Measurements from ENCODE around the gene SPAG4. TPM values are rescaled to one million over a fixed set of nuclear protein-coding genes. Genes with fewer than 3 reads are reported as not detected.

SPAG4 gene
- total and polyA plus RNA-seq, 8 donors, result 2.9 to 39.7 (median 3.9) TPM; not detected in 3

DNA sequence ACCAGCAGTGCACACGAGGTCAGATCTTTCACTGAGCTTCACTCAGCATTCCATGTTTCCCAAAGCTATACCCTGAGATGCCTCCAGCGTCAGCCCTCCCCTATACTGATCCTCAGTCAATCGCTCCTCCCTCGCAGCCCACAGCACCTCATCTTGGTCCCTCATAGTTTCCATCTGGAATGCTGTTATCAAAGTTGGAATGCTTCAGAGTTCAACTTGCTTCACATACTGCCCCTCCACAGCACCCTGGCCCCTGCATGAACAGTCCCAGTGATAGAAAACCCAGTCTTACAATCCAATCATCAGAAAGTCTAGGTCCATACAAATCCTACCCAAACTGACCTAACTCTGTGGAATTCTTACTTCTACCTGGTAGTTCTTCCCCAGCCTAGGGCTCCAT is 20.0 kb downstream of the SPAG4 start:
- Histone ChIP-seq H3K4me3 (no peak overlapping the region), H3K9me3 (no peaks in the 10 kb centered on the region), H3K27ac (no peak overlapping the region), H3K36me3 (peaks cover 13 to 21% (median 20%) of the 10 kb centered on the region in 4 donors), H3K27me3 (no peaks in the 10 kb centered on the region), H3K4me1 (peaks cover 0 to 30% (median 13%) of the 10 kb centered on the region in 4 donors)
- TF ChIP-seq POLR2A (IDR thresholded peaks at IDR 0.05), result no peak
- no peak for TF ChIP-seq EP300 (IDR thresholded peaks at IDR 0.05)
- TF ChIP-seq POLR2AphosphoS5 (IDR thresholded peaks at IDR 0.05), result no peak
- TF ChIP-seq, protein P1, sequence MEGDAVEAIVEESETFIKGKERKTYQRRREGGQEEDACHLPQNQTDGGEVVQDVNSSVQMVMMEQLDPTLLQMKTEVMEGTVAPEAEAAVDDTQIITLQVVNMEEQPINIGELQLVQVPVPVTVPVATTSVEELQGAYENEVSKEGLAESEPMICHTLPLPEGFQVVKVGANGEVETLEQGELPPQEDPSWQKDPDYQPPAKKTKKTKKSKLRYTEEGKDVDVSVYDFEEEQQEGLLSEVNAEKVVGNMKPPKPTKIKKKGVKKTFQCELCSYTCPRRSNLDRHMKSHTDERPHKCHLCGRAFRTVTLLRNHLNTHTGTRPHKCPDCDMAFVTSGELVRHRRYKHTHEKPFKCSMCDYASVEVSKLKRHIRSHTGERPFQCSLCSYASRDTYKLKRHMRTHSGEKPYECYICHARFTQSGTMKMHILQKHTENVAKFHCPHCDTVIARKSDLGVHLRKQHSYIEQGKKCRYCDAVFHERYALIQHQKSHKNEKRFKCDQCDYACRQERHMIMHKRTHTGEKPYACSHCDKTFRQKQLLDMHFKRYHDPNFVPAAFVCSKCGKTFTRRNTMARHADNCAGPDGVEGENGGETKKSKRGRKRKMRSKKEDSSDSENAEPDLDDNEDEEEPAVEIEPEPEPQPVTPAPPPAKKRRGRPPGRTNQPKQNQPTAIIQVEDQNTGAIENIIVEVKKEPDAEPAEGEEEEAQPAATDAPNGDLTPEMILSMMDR (IDR thresholded peaks at IDR 0.05), result no peak
- 83 to 94% (median 88%) methylated on average over 4 of the region's 4 CpGs for WGBS, 5 donors
- intact Hi-C loops (cut with DNase I; ENCODE audit: low total_unique reads), result no loop called here
- DNase-seq, result no peak

DNA sequence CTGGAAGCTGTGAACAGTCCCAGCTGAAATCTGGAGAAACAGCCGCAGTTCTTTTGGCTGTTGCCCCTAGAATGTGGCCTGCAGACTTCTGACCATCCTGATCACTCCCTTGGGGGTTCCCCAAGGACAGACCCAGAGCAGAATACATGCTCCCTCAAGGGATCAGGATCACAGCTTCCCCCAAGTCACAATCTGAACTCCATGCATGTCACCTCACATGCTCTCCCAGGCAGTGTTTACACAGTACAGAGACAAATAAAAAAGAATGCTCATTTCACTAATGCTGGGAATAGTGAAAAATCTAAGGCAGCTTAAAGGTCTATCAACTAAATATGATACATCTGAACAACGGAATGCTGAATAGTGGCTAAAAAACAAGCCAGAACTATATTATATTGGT is 20.5 kb downstream of the SPAG4 start:
- TF ChIP-seq POLR2A (IDR thresholded peaks at IDR 0.05) (no peak), EP300 (IDR thresholded peaks at IDR 0.05) (no peak)
- no peak for DNase-seq
- 76 to 91% (median 88%) methylated on average over 2 of the region's 2 CpGs for WGBS, 5 donors
- Histone ChIP-seq H3K4me3 (no peak overlapping the region), H3K36me3 (peaks cover 9 to 17% (median 15%) of the 10 kb centered on the region in 4 donors), H3K27me3 (no peaks in the 10 kb centered on the region), H3K4me1 (peaks cover 0 to 31% (median 15%) of the 10 kb centered on the region in 4 donors), H3K9me3 (no peaks in the 10 kb centered on the region), H3K27ac (no peak overlapping the region)
- intact Hi-C loops (cut with DNase I; ENCODE audit: low total_unique reads), result no loop called here

DNA sequence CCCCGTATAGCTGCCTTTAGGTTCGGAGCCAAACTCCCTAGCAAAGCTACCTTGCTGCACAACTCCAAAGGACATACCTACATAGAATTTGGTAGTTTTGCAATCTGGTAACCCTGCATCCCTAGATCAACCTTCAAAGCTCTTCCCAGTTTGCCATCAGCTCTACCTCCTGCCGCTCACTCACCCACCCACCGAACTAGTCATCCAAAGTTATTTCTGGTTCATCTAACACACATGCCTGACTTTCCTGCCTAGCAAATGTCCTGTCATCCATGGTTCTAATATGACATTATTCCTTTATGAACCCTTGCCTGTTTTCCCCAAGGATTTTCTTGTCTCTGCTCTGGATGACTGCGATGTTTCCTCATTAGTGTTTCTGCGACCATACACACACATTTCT is 21.6 kb downstream of the SPAG4 start:
- no peak for DNase-seq
- H3K27ac ChIP-seq, result no peak overlapping the region
- intact Hi-C loops (cut with DNase I; ENCODE audit: low total_unique reads), result no loop called here

DNA sequence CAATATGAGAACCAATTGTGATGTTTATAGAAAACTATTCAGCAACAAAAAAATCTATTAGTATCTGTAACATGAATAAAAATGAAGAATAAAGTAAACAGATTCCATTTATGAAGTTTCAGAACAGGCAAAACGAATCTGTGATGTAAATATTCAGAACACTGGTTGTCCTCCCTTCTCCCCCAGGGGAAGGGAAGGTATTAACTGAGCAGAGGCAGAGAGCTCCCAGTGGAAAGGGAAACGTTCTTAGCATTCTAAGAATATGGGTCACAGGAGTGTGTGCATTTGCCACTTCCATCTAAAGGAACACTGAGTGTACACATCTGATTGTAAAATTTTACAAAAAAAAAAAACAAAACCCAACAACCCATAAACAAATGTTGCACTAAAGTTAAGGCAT is 23.1 kb downstream of the SPAG4 start:
- Histone ChIP-seq H3K4me3 (no peak overlapping the region), H3K9me3 (no peaks in the 10 kb centered on the region), H3K4me1 (peaks cover 0 to 44% (median 22%) of the 10 kb centered on the region in 4 donors), H3K36me3 (no peaks in the 10 kb centered on the region), H3K27ac (no peak overlapping the region), H3K27me3 (no peaks in the 10 kb centered on the region)
- 43 to 51% (median 45%) methylated on average over 2 of the region's 2 CpGs for WGBS, 5 donors
- no peak for DNase-seq
- intact Hi-C loops (cut with DNase I; ENCODE audit: low total_unique reads), result no loop called here
- TF ChIP-seq EP300 (IDR thresholded peaks at IDR 0.05) (no peak), POLR2A (IDR thresholded peaks at IDR 0.05) (no peak), POLR2AphosphoS5 (IDR thresholded peaks at IDR 0.05) (no peak)
- TF ChIP-seq, protein P1 (IDR thresholded peaks at IDR 0.05), result no peak

More for the DNA sequence above, 21.6 kb downstream of the SPAG4 start:
- H3K36me3 ChIP-seq, result peaks cover 0 to 5% (median 3%) of the 10 kb centered on the region in 4 donors
- no peak overlapping the region for H3K4me3 ChIP-seq
- no peaks in the 10 kb centered on the region for H3K27me3 ChIP-seq
- no peak for TF ChIP-seq EP300 (IDR thresholded peaks at IDR 0.05)
- TF ChIP-seq POLR2AphosphoS5 (IDR thresholded peaks at IDR 0.05), result no peak
- TF ChIP-seq, protein P1 (IDR thresholded peaks at IDR 0.05), result no peak
- no peak for TF ChIP-seq POLR2A (IDR thresholded peaks at IDR 0.05)
- no peaks in the 10 kb centered on the region for H3K9me3 ChIP-seq
- H3K4me1 ChIP-seq, result peaks cover 0 to 42% (median 19%) of the 10 kb centered on the region in 4 donors
- 92 to 96% (median 95%) methylated on average over 6 of the region's 6 CpGs for WGBS, 5 donors

DNA sequence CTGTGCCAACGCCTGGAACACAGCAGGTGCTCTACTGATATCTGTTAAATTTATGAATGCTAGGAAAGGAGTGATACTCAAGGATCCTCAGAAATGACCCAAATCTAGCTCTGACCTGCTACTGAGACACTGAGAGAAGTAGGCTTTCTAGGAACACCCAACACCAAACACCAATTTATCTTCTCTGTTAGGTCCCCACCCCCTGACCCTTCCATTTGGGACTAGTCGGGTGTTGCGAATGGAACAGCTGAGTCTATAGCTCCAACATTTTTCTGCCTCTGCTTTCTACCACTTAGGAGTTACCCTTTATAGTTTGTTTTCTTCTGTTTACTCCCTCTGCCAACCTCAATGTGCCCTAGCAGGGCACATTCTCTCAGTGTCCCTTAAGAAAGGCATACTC is 25.1 kb downstream of the SPAG4 start:
- no peaks in the 10 kb centered on the region for H3K27me3 ChIP-seq
- no peak overlapping the region for H3K4me3 ChIP-seq
- H3K27ac ChIP-seq, result no peak overlapping the region
- peaks cover 0 to 44% (median 20%) of the 10 kb centered on the region in 4 donors for H3K4me1 ChIP-seq
- H3K9me3 ChIP-seq, result no peaks in the 10 kb centered on the region
- DNase-seq, result no peak
- intact Hi-C loops (cut with DNase I; ENCODE audit: low total_unique reads), result no loop called here
- H3K36me3 ChIP-seq, result no peaks in the 10 kb centered on the region
- TF ChIP-seq POLR2AphosphoS5 (IDR thresholded peaks at IDR 0.05), result no peak
- TF ChIP-seq EP300 (IDR thresholded peaks at IDR 0.05), result no peak
- TF ChIP-seq, protein P1 (IDR thresholded peaks at IDR 0.05), result no peak
- no peak for TF ChIP-seq POLR2A (IDR thresholded peaks at IDR 0.05)
- WGBS, 5 donors, result 75 to 84% (median 83%) methylated on average over 3 of the region's 3 CpGs
